Measurements from ENCODE around the gene MPP4. TPM values are rescaled to one million over a fixed set of nuclear protein-coding genes. Genes with fewer than 3 reads are reported as not detected.

MPP4 gene
- total and polyA plus RNA-seq, 2 of the 13 experiments (the other 11 are each of a cell fraction or from before 2014, with no cell fraction given), result not detected

DNA sequence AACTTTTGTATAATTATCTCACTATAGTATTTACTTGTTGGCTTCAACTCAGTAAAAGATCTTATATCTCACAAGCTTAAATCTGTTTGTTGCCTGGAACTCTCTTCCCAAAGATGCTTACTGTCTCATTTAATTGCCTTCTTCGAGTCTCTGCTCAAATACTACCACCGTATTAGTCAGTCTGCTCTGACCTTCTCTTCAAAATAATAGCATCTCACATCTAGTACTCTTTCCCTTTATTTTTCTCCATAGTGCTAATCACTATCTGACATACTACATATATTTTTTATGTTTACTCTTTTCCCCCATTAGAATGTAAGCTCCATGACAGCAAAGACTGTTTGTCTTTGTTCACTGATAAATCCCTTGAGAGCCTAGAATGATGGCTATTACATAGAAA lies 10.6 kb upstream of the MPP4 start:
- 91% methylated on average over 2 of the region's 2 CpGs for WGBS (ENCODE audit: low lambda C conversion rate)
- no peaks in the 10 kb centered on the region for H3K27me3 ChIP-seq (ENCODE audit: control insufficient read depth in 1 of 2, insufficient read depth in 2 of 2, low read length in 2 of 2)
- no TSS peak for BruUV-seq (replicated peaks)
- TF ChIP-seq CBFB (CRISPR knock-in tag; IDR thresholded peaks at IDR 0.05), result no peak
- TF ChIP-seq MAFG (CRISPR knock-in tag; IDR thresholded peaks at IDR 0.05), result no peak
- TF ChIP-seq, protein P1, sequence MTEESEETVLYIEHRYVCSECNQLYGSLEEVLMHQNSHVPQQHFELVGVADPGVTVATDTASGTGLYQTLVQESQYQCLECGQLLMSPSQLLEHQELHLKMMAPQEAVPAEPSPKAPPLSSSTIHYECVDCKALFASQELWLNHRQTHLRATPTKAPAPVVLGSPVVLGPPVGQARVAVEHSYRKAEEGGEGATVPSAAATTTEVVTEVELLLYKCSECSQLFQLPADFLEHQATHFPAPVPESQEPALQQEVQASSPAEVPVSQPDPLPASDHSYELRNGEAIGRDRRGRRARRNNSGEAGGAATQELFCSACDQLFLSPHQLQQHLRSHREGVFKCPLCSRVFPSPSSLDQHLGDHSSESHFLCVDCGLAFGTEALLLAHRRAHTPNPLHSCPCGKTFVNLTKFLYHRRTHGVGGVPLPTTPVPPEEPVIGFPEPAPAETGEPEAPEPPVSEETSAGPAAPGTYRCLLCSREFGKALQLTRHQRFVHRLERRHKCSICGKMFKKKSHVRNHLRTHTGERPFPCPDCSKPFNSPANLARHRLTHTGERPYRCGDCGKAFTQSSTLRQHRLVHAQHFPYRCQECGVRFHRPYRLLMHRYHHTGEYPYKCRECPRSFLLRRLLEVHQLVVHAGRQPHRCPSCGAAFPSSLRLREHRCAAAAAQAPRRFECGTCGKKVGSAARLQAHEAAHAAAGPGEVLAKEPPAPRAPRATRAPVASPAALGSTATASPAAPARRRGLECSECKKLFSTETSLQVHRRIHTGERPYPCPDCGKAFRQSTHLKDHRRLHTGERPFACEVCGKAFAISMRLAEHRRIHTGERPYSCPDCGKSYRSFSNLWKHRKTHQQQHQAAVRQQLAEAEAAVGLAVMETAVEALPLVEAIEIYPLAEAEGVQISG (CRISPR knock-in tag; IDR thresholded peaks at IDR 0.05), result no peak
- no peak for TF ChIP-seq ZNF383 (CRISPR knock-in tag; IDR thresholded peaks at IDR 0.05; ENCODE audit: borderline replicate concordance)
- no peak for TF ChIP-seq PHF8 (CRISPR knock-in tag; IDR thresholded peaks at IDR 0.05)
- TF ChIP-seq ZNF547 (CRISPR knock-in tag; IDR thresholded peaks at IDR 0.05), result no peak
- no peak for TF ChIP-seq ZFX (CRISPR knock-in tag; IDR thresholded peaks at IDR 0.05; ENCODE audit: low read depth)
- no peak for TF ChIP-seq YEATS2 (CRISPR knock-in tag; IDR thresholded peaks at IDR 0.05; ENCODE audit: borderline replicate concordance)
- no peak for TF ChIP-seq SP2 (CRISPR knock-in tag; IDR thresholded peaks at IDR 0.05)
- ATAC-seq, result no peak
- no peak overlapping the region for H3K4me2 ChIP-seq (ENCODE audit: low read depth, low read length)
- DNase-seq (ENCODE audit: low spot score), result no peak
- no peaks in the 10 kb centered on the region for H4K20me1 ChIP-seq (ENCODE audit: insufficient read depth, low read length)
- no peak overlapping the region for H3K4me3 ChIP-seq (replicated peaks in 1 of 3; ENCODE audit: insufficient read depth in 1 of 3, low read depth in 2 of 3, low read length in 3 of 3)
- H3K36me3 ChIP-seq (replicated peaks in 1 of 2; ENCODE audit: control insufficient read depth in 1 of 2, insufficient read depth in 2 of 2, low read length in 2 of 2), result peaks cover 6 to 20% of the 10 kb centered on the region in 2 experiments; a peak in 4 of 5 replicates
- in situ Hi-C loops (cut with HindIII; ENCODE audit: extremely low pct_ligation_motif_present, low pct_unique_long_range_greater_than_20kb) (no loop called here), intact Hi-C loops (cut with micrococcal nuclease; ENCODE audit: unreplicated experiment) (no loop called here)
- ChIA-PET CTCF (ENCODE audit: low intra/inter-chr PET ratio, low total read pairs) (no interaction called here), POLR2A (no interaction called here)
- H2AFZ ChIP-seq (ENCODE audit: low read length), result no peak overlapping the region
- FAIRE-seq, result no peak
- no peak overlapping the region for H3K27ac ChIP-seq (ENCODE audit: extremely low read length, insufficient read depth, low read length)
- no peaks in the 10 kb centered on the region for H3K9me3 ChIP-seq (ENCODE audit: low read length)
- H3K4me1 ChIP-seq (ENCODE audit: insufficient read depth, low read length), result no peaks in the 10 kb centered on the region
- no peaks in the 10 kb centered on the region for H3K79me2 ChIP-seq (ENCODE audit: insufficient read depth, low read length)
- H3K9ac ChIP-seq (ENCODE audit: insufficient read depth, low read depth, low read length), result no peak overlapping the region
